GM10847 (cell line): ENCODE data around the gene KRT80.

ENCODE experiments used
- POLR2A ChIP-seq: IDR thresholded peaks from 2 replicates; pipeline ENCODE4 v1.6.1; 2011; ENCODE audit not compliant: insufficient read length; ENCODE audit errors: extremely low read depth

The KRT80 gene

GRCh38 chr12:52168019-52168717, 23.6 kb downstream of the KRT80 start:
- no peak for TF ChIP-seq POLR2A

GRCh38 chr12:52167526-52167925, 24.3 kb downstream of the KRT80 start:
- TF ChIP-seq POLR2A, result no peak

GRCh38 chr12:52166672-52167071, 25.1 kb downstream of the KRT80 start:
- TF ChIP-seq POLR2A, result no peak

- no peak for TF ChIP-seq POLR2A
Measured at GRCh38 chr12:52165096-52165855, 26.5 kb downstream of the KRT80 start.

GRCh38 chr12:52164624-52165023, 27.2 kb downstream of the KRT80 start:
- TF ChIP-seq POLR2A, result no peak

GRCh38 chr12:52162981-52163380, 28.8 kb downstream of the KRT80 start:
- no peak for TF ChIP-seq POLR2A

- no peak for TF ChIP-seq POLR2A
Measured at GRCh38 chr12:52160200-52160599, 31.6 kb downstream of the KRT80 start.

- TF ChIP-seq POLR2A, result no peak
Measured at GRCh38 chr12:52157566-52158150, 34.2 kb downstream of the KRT80 start.

GRCh38 chr12:52156757-52157565, 34.9 kb downstream of the KRT80 start:
- no peak for TF ChIP-seq POLR2A

- TF ChIP-seq POLR2A, result no peak
Measured at GRCh38 chr12:52156311-52156710, 35.5 kb downstream of the KRT80 start.

- TF ChIP-seq POLR2A, result no peak
Measured at GRCh38 chr12:52155048-52155868, 36.6 kb downstream of the KRT80 start.

- TF ChIP-seq POLR2A, result no peak
Measured at GRCh38 chr12:52152905-52153317, 38.9 kb downstream of the KRT80 start.

- no peak for TF ChIP-seq POLR2A
Measured at GRCh38 chr12:52151837-52152783, 39.7 kb downstream of the KRT80 start.
